ENCODE measurements around the gene NPLOC4. TPM values are rescaled to one million over a fixed set of nuclear protein-coding genes. Genes with fewer than 3 reads are reported as not detected.

NPLOC4 gene
- total and polyA plus RNA-seq, 8 donors = 50.5 to 122 (median 56.5) TPM

- Histone ChIP-seq H3K4me1 (peaks cover under 1 to 64% of the 10 kb centered on the region in 2 donors), H3K27me3 (no peaks in the 10 kb centered on the region), H3K27ac (no peak overlapping the region), H3K9me3 (no peaks in the 10 kb centered on the region), H3K4me3 (no peak overlapping the region), H3K36me3 (peaks cover 0 to 83% of the 10 kb centered on the region in 2 donors)
- peak in 1 of 4 donors; percentile 55 for DNase-seq
- TF ChIP-seq, protein P1, sequence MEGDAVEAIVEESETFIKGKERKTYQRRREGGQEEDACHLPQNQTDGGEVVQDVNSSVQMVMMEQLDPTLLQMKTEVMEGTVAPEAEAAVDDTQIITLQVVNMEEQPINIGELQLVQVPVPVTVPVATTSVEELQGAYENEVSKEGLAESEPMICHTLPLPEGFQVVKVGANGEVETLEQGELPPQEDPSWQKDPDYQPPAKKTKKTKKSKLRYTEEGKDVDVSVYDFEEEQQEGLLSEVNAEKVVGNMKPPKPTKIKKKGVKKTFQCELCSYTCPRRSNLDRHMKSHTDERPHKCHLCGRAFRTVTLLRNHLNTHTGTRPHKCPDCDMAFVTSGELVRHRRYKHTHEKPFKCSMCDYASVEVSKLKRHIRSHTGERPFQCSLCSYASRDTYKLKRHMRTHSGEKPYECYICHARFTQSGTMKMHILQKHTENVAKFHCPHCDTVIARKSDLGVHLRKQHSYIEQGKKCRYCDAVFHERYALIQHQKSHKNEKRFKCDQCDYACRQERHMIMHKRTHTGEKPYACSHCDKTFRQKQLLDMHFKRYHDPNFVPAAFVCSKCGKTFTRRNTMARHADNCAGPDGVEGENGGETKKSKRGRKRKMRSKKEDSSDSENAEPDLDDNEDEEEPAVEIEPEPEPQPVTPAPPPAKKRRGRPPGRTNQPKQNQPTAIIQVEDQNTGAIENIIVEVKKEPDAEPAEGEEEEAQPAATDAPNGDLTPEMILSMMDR (IDR thresholded peaks at IDR 0.05) = no peak
- no peak for ATAC-seq
- intact Hi-C loops (cut with DNase I) = no loop called here
Observed at GRCh38 chr17:81558941-81559806, 77.7 kb downstream of the NPLOC4 start.

- Histone ChIP-seq H3K4me1 (peaks cover 11 to 64% of the 10 kb centered on the region in 2 donors), H3K36me3 (peaks cover 0 to 74% of the 10 kb centered on the region in 2 donors), H3K27me3 (no peaks in the 10 kb centered on the region), H3K4me3 (no peak overlapping the region), H3K9me3 (no peaks in the 10 kb centered on the region), H3K27ac (no peak overlapping the region)
- ATAC-seq (no peak), DNase-seq (peak in 1 of 4 donors; percentile 57)
- intact Hi-C loops (cut with DNase I) = no loop called here
- TF ChIP-seq, protein P1 (IDR thresholded peaks at IDR 0.05) = no peak
Observed at GRCh38 chr17:81558115-81558468, 78.8 kb downstream of the NPLOC4 start.

- Histone ChIP-seq H3K4me1 (peaks cover 11 to 62% of the 10 kb centered on the region in 2 donors), H3K4me3 (no peak overlapping the region), H3K27me3 (no peaks in the 10 kb centered on the region), H3K27ac (no peak overlapping the region), H3K9me3 (no peaks in the 10 kb centered on the region), H3K36me3 (peaks cover 0 to 68% of the 10 kb centered on the region in 2 donors)
- intact Hi-C loops (cut with DNase I) = no loop called here
- peak in 1 of 4 donors; percentile 34 for DNase-seq
- no peak for ATAC-seq
- TF ChIP-seq, protein P1 (IDR thresholded peaks at IDR 0.05) = no peak
Observed at GRCh38 chr17:81557276-81558114, 79.4 kb downstream of the NPLOC4 start.

DNA sequence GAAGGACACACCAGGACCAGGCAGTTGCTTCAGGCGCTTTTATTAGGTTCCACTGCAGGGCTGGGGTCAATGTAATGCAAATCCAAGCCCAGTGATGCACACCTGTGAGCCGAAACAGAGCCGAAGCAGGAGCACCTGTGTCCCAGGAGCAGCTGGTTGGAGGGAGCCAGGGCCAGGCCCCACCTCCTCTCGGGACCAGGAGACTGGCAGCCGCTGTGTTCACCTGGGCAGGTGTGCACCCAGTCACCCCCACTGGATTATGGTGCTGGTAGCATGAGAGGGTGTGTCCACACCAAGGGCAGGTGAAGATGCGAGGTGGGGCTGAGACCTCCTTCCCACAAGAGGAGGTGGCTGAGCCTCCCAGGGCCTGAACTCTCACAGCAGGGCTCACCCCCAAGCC is 80.0 kb downstream of the NPLOC4 start:
- peaks cover 0 to 61% of the 10 kb centered on the region in 2 donors for H3K36me3 ChIP-seq

More for the DNA sequence above, 80.0 kb downstream of the NPLOC4 start:
- ATAC-seq (no peak), DNase-seq (peak in 1 of 4 donors; percentile 37)
- Histone ChIP-seq H3K27me3 (no peaks in the 10 kb centered on the region), H3K27ac (peak overlapping the region in 1 of 2 donors; percentile 26), H3K4me3 (no peak overlapping the region), H3K4me1 (peaks cover 11 to 56% of the 10 kb centered on the region in 2 donors), H3K9me3 (no peaks in the 10 kb centered on the region)
- intact Hi-C loops (cut with DNase I) = no loop called here
- TF ChIP-seq, protein P1 (IDR thresholded peaks at IDR 0.05) = no peak
